Omental fat pad (tissue), 4 donors: ENCODE data around the gene ADIPOR1. TPM values are rescaled to one million over a fixed set of nuclear protein-coding genes. Genes with fewer than 3 reads are reported as not detected.
"Not testable (repeated sequence)": the region's sequence is repeated elsewhere in the genome, so short reads cannot be mapped to it uniquely, and the experiment has no call there.

Experiments used
- ATAC-seq: fragments of 150-250 bp; one replicate; pipeline ENCODE4 v1.9.1; 2016; ENCODE audit warnings: mild to moderate bottlenecking, moderate library complexity; ENCODE audit not compliant: low FRiP score
- DNase-seq: peaks from one replicate; pipeline ENCODE4 v3.0.0-alpha.2; 2019; ENCODE audit warnings: low spot score
- CTCF ChIP-seq, 3 donors: fragments of 450-650 bp; IDR thresholded peaks; one replicate each; pipeline ENCODE4 v1.5.1; 2016 to 2017; ENCODE audit warnings: antibody characterized with exemption in 3 of 3, mild to moderate bottlenecking in 3 of 3, moderate library complexity in 2 of 3
- small RNA-seq: library from RNA; depleted of rRNA; stranded (forward); fragments of <200 nt; gene quantifications from one replicate; pipeline ENCODE3, GENCODE V24; 2016
- total RNA-seq, 4 donors: library from RNA; depleted of rRNA; stranded (reverse); fragments of >200 nt; gene quantifications; one replicate each; pipeline ENCODE4 v1.1.0, GENCODE V29; 2016

ADIPOR1 gene
- total RNA-seq, 4 donors from 2014 or later, result 79.0 to 117 (median 94.2) TPM

GRCh38 chr1:202915146-202915545 lies 43.0 kb downstream of the ADIPOR1 start:
- no peak for DNase-seq
- no peak for TF ChIP-seq CTCF (IDR thresholded peaks at IDR 0.05)
- no peak for ATAC-seq

- not testable (repeated sequence) for DNase-seq, ATAC-seq
These were observed 45.6 kb downstream of the ADIPOR1 start for GRCh38 chr1:202912476-202912875.

DNA sequence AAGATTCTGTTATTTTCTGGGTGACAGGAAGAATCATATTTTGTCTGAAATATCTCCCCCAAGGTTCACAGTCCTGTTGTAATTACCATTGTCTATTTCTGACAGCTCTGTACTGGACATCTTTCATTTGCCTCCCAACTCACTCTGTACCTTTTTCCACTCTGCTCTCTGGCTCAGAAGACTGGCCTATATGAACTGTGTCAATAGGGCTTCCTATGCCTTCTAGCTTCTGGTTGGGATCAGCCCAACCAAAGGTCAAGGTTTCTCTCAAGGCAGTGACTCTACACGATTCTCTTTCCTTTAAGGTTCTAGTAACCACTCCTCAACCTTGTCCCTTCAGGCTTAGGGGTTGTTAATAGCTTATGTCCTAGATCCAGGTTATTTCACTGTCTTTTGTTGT lies 48.6 kb downstream of the ADIPOR1 start:
- no peak for TF ChIP-seq CTCF (IDR thresholded peaks at IDR 0.05)
- ATAC-seq, result no peak

DNA sequence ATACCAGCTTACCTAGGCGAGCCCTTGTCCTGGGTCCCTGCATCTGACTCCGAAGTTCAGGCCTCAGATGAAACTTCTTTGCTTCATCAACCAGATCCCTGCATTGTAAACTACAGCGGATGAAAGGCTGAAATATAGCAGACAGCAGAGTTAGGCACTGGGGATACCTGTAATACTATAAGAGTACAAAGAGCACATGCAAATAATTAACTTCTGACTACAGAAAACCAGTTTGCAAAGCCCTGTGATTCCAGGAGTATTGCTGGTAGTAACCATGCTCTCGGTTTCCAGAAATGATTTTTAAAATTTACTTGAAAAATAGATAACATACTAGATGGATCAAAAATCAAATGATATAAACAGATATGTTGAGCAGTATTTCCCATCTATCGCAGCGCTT lies 49.1 kb downstream of the ADIPOR1 start:
- no peak for ATAC-seq
- DNase-seq, result no peak
- TF ChIP-seq CTCF (IDR thresholded peaks at IDR 0.05), result no peak

More for the DNA sequence above, 48.6 kb downstream of the ADIPOR1 start:
- no peak for DNase-seq

GRCh38 chr1:202905331-202905730 lies 52.8 kb downstream of the ADIPOR1 start:
- no peak for DNase-seq
- TF ChIP-seq CTCF (IDR thresholded peaks at IDR 0.05), result no peak
- no peak for ATAC-seq

DNA sequence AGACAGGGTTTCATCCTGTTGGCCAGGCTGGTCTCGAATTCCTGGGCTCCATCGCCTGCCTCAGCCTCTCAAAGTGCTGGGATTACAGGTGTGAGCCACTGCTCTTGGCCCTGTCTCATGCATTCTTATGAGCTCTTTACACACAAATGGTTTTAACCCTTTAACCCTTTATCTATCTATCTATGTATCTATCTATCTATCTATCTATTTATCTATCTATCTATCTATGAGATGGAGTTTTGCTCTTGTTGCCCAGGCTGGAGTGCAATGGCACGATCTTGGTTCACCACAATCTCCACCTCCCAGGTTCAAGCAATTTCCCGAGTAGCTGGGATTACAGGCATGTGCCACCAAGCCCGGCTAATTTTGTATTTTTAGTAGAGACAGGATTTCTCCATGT lies 54.3 kb downstream of the ADIPOR1 start:
- not testable (repeated sequence) for ATAC-seq, DNase-seq

DNA sequence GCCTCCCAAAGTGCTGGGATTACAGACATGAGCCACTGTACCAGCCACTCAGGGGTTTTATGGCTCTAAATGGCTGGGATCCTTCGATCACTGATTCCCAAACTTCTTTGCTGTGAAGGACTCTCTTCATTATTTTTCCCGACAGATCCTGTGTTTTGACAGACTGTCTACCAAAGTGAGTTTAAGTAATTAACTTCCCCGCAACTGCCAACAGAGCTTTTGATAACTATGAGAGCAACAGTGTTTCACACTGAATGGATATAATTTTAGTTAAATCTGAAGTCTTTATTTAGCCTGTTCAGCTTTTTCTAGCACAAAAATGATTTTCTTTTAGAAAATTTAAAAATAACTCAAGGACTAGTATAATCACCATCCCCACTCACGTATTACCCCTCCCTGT lies 56.6 kb downstream of the ADIPOR1 start:
- TF ChIP-seq CTCF (IDR thresholded peaks at IDR 0.05), result no peak
- no peak for ATAC-seq

DNA sequence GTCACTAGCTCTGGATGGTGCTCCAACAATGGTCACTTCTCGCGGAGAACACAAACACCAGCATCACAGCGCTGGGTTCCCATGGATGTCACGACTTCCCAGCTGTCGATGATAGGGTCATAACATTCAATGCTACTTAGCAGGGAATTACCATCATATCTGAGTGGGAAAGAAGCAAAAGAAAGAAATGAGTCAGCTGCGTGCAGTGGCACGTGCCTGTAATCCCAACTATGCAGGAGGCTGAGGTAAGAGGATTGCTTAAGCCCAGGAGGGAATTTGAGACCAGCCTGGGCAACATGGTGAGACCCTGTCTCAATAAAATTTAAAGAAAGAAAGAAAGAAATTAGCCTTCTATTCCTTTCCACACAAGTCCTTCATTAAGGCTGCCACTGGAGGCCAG lies 65.6 kb downstream of the ADIPOR1 start:
- ATAC-seq, result no peak
- TF ChIP-seq CTCF (IDR thresholded peaks at IDR 0.05), result no peak
- no peak for DNase-seq

More for the DNA sequence above, 56.6 kb downstream of the ADIPOR1 start:
- DNase-seq, result no peak

Small RNA genes within 50 kb of the gene (small RNA-seq; reads per million reads assigned to genes)
- not detected for gene RF00019

Other genes with a start within 250 kb of the ADIPOR1 start
- gene SYT2, start 247.9 kb downstream of the ADIPOR1 start, total RNA-seq, result under 1 TPM in 1 of 4 donors, not detected in 3; 0.12 TPM
- gene KDM5B, start 149.9 kb downstream of the ADIPOR1 start, total RNA-seq, result 10 to 100 TPM; 40.8 to 69.7 (median 45.7) TPM
- not detected for gene PCAT6, start 147.4 kb downstream of the ADIPOR1 start, total RNA-seq
- 1 to 10 TPM; 4.6 to 7.4 (median 5.3) TPM for gene RABIF, start 69.2 kb downstream of the ADIPOR1 start, total RNA-seq
- 10 to 100 TPM; 12.4 to 25.2 (median 20.8) TPM for gene KLHL12, start 31.1 kb downstream of the ADIPOR1 start, total RNA-seq
- gene CYB5R1, start 8.9 kb upstream of the ADIPOR1 start, total RNA-seq, result 10 to 100 TPM; 34.3 to 57.4 (median 41.6) TPM
- 10 to 100 TPM; 69.2 to 75.8 (median 72.8) TPM for gene TMEM183A, start 49.1 kb upstream of the ADIPOR1 start, total RNA-seq
- 1 to 10 TPM in 2 of 4 donors, under 1 TPM in 1, not detected in 1; 0.72 to 1.4 (median 1.2) TPM for gene PPFIA4, start 68.2 kb upstream of the ADIPOR1 start, total RNA-seq
- gene MYOG, start 127.7 kb upstream of the ADIPOR1 start, total RNA-seq, result not detected
- 1 to 10 TPM; 1.4 to 4.3 (median 2.6) TPM for gene ADORA1, start 169.4 kb upstream of the ADIPOR1 start, total RNA-seq
- under 1 TPM in 1 of 4 donors, not detected in 3; 0.37 TPM for gene MYBPH, start 217.5 kb upstream of the ADIPOR1 start, total RNA-seq
- 100 to 1,000 TPM in 2 of 4 donors, 10 to 100 TPM in 1, under 1 TPM in 1; 0.47 to 338 (median 124) TPM for gene CHI3L1, start 228.4 kb upstream of the ADIPOR1 start, total RNA-seq